Stromal cell of bone marrow (primary cell): ENCODE measurements around the gene HOATZ.

Source experiments
- DNase-seq: peaks from one replicate; pipeline ENCODE4 v3.0.0-alpha.2; 2012; ENCODE audit warnings: low read depth

HOATZ gene

DNA sequence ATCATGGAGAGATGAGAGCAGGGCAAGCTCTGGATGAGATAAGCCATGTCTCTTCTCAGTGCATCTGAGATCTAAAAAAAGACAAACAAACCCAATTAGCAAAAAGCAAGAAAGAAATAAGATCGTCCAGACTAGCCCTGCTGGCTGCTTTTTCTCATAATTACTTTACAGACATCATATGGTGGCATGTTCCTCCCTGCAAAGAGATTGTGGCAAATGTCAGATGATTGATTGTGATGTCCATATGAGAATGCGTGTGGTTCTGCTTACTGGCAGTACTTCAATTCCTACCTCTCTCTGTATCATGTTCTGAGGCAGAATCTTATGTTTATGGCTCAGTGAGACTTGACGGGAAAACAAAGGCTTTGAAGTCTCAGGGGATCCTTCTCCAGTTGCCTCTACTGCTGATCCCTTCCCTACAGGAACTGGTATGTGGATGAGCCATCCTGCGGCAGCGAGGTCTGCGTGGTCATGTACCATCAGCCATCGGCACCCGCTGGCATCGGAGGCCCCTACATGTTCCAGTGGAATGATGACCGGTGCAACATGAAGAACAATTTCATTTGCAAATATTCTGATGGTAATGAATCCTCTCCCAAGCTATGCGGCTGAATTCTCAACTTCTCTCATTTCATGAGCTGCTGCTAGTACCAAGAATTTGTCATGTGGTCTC, 34.8 kb downstream of the HOATZ start:
- DNase-seq = no peak

DNA sequence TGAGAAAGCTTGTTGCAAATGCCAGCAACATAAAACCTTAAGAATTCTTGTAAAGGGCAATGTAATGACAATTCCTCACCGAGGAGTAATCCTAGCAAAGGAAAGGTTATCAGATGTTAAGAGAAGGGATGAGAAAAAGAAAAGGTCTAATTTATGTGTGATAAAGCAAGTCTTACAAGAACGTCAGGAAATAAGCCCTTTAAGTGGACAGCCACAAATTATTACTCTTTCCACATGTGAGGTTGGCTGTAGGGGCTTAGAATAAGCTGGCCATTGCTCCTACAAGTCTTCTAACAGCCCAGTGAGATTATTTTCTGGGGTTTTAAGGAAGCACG, 35.3 kb downstream of the HOATZ start:
- DNase-seq = no peak

GRCh38 chr11:111550258-111550657, 35.7 kb downstream of the HOATZ start:
- no peak for DNase-seq

DNA sequence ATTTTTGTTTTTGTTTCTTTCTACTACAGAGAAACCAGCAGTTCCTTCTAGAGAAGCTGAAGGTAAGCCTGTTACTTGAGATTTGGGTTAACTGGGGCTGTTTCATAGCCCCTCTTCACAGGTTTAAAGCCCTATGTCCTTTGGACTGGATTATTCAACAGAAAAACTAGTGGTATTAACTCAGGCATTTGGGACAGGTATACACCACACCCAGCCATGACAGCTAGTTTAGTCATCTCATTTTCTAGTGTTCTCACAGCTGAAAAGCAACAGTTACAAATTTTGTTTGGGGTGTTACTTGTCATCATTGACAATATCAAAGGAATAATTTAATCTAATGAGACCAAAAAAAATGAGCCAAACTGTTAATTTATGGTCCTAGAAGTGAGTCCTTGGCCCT, 40.0 kb downstream of the HOATZ start:
- no peak for DNase-seq

GRCh38 chr11:111555255-111555654, 40.7 kb downstream of the HOATZ start:
- no peak for DNase-seq

DNA sequence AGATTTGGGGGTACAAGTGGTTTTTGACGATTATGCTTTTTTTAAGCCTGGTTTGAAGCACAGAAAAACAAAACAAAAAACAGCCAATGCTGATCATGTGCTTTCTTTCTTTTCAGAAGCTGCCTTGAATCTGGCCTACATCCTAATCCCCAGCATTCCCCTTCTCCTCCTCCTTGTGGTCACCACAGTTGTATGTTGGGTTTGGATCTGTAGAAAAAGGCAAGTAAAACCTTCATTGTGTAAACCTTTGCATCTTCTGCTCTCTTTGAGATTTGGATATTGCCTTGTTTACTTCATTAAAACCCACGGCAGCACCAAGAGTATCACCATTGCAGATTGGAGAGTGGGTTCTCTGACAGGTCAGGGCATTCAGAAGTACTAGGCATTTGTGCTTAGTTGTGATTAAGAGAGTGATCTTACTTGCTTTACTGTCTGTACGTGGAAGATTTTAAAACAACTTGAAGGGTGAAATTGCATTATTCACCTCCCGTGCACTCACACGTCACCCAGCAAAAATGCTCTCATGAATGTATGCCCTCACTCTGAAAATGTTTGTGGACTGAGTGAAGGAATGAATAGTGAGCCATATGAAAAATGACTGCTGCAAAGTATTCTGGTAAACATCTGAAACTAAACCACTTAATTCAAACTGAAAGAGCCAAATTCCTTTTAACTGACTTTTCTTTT, 43.0 kb downstream of the HOATZ start:
- DNase-seq = peak; percentile 83

- DNase-seq = no peak
Observed at GRCh38 chr11:111559800-111560464, 45.4 kb downstream of the HOATZ start.

- no peak for DNase-seq
Observed at GRCh38 chr11:111560800-111561199, 46.2 kb downstream of the HOATZ start.

DNA sequence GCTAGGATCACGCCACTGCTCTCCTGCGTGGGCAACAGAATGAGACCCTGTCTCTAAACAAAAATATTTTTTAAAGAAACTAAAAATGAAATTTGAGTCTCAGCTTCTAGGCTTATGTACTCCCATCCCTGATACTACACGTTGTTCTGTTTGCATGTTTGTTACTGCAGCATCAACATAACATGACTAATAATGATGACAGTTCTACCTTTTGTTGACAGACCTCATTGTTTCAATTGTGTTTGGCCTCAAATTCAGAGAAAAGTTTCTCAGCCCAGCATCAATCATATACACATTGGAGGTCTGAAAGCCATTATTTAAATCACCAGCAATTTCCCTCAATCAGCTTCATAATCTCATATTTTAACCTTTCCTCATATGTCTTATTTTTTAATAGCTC, 46.7 kb downstream of the HOATZ start:
- no peak for DNase-seq

DNA sequence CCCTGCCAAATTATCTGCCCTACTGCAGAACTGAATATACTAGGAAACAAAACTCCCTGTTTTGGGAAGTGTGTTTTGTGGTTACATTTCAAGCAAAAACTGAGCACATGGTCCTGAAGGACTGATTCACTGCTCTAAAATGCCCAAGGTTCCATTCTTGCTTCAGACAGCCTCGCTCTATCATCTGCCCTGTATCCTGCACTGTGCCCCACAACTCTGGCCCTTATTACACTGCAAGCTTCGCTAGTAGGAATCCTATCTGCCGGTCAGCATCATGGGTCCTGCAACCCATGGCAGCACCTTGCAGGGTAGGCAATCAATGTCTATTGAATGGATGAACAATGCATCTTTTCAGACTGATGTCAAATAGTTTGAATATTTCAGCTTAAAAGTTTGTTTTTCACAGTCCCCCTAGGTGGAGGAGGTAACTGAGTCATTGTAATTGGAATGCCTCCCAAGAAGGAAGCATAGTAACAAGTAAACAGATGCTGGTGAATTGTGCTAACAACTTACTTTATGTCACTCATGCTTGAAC, 47.3 kb downstream of the HOATZ start:
- peak; percentile 57 for DNase-seq

DNA sequence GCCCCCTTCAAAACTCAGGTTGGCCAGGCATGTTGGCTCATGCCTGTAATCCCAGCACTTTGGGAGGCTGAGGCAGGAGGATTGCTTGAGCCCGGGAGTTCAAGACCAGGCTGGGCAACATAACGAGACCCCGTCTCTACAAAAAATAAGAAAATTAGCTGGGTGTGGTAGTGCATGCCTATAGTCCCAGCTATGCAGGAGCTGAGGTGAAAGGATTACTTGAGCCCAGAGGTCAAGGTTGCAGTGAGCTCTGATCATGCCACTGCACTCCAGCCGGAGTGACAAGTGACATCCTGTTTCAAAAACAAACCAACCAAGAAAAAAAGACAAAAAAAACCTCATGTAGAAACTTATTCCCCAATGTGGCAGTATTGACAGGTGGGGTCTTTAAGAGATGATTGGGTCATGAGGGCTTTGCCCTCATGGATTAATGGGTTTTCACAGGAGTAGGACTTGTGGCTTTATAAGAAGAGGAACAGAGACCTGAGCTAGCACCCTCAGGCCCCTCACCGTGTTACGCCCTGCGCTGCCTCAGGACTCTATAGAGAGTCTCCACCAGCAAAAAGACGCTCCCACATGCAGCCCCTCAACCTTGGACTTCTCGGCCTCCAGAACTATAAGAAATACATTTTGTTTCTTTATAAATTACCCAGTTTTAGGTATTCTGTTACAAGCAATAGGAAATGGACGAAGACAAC, 48.3 kb downstream of the HOATZ start:
- no peak for DNase-seq

- DNase-seq = peak; percentile 58
Observed at GRCh38 chr11:111565114-111565720, 50.6 kb downstream of the HOATZ start.

GRCh38 chr11:111566324-111566723, 51.7 kb downstream of the HOATZ start:
- no peak for DNase-seq

DNA sequence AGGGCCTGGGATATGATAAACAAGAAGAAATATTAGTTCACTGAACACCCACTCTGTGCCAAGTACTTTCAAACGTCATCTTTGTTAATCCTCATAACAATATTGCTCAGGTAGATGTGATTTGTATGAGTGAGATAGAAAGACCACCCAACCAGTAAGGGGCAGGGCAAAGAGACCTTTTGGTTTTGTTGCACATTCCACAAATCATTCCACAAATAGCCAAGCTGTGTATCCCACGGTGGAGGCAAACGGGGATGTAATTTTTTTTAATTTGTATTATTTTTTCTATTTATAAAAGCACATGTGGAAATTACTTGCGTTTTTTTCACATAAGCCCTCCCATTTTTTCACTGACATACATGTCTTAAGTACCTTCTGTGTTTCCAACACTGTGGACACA, 54.9 kb downstream of the HOATZ start:
- no peak for DNase-seq

DNA sequence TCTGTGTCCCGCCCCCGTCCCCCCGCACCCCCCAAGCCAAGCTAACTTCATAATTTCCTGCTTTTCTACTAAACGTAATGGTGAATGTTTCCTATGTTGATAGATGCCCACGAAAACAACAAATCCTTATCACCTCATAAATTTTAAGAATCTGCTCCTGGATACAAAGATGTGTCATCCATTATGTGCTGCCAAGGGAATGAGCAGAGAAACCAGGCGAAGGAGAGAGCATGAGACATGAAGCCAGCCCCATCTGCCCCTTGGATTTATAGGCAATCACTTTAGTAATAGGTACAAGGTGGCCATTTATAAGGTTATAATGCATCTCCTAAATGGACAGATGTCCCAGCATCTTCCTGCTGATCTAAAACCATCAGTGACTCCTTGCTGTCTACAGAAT, 56.2 kb downstream of the HOATZ start:
- DNase-seq = no peak

DNA sequence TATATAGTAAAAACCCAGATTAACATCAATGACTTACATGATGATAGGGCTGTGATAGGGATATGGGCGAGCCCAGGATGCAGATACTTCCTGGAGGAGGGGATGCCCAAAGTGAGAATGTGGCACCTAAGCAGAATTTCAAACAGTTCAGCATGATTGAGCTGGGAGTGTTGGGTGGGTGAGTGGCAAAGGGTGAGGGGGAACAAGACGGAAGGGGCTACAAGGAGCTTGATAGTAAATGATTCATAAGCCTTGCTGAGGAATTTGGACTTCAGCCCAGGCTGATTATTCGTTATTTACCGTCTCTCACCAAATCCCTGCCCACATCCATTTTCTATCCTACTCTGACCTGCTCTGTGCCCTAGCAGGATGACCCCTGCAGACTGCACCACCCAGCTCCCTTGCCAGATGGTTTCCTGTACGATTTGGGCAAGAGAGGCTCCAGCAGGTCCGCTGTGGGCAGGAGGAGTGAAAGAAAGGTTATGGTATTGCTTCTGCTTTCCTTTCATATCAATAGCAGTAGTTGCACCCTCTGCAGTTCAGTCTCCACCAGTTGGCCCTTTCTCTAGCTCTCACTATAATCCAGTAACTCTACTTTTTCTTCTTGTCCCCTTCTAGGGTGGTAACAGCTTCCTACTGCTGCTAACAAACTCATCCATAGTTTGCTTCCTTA, 57.4 kb downstream of the HOATZ start:
- DNase-seq = no peak

GRCh38 chr11:111572581-111572980, 58.0 kb downstream of the HOATZ start:
- no peak for DNase-seq

DNA sequence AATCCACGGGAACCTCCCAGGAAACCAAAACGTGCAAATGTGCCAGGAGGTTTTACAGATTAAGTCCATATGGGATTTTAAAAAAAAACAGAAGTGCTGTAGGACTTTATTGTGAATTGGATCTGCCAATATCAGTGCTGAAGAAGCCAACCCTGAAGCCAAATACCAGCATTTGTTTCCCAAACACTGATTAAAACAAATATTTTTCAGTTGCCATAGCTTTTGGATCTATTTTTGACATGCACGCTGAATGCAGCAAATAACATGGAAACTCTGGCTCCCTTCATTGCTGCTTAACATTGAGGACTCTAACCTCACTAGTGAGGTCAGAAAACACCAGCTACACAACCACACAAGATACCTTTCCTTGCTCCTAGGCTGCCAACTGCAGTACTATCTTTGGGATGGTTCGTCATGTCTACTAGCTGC, 59.3 kb downstream of the HOATZ start:
- no peak for DNase-seq

DNA sequence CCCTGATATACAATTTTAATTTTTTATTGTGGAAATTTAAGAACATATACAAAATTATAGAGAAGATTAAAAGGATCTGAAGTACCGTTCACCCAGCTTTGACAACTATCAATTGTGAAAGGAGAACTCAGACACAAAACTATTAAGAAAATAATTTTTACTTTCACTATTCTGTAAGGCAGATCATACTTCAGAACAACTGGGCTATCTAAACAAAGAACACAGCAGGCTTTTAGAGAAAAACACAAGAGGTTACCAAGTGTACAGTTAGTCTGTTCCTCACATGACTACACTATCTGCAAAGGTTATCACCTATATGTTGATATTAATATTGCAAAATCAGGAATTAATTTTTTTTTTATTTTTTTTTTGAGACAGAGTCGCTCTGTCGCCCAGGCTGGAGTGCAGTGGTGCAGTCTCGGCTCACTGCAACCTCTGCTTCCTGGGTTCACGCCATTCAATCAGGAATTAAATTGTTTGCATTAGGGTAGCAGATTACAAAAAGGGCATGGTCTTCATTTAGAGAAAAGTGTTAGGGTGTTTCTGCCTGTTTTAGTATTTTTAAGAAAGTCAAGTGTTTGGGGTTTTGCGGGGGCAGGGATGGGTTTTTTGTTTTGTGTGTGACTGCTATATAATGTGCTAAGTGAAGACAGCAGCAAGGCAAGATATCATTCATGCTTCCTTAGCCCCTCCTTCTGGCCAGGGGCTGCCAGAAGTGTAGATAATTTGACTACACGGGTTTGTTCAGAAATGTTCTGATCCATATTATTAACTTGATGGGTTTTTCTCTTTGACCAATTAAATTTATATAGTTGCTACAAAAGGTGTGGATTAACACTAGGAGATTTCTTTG, 60.0 kb downstream of the HOATZ start:
- no peak for DNase-seq

GRCh38 chr11:111575740-111576139, 61.2 kb downstream of the HOATZ start:
- DNase-seq = no peak

- DNase-seq = no peak
Observed at GRCh38 chr11:111577821-111578220, 63.2 kb downstream of the HOATZ start.
